ENCODE data around the gene CCDC87.
"Not testable (repeated sequence)": the region's sequence is repeated elsewhere in the genome, so short reads cannot be mapped to it uniquely, and the experiment has no call there.

The CCDC87 gene

GRCh38 chr11:66595245-66595904 lies 2.5 kb upstream of the CCDC87 start:
- no peak for DNase-seq (ENCODE audit: low read depth, low spot score)
- H3K4me3 ChIP-seq (ENCODE audit: low read depth, low read length): no peak overlapping the region
- in situ Hi-C loops (cut with HindIII; ENCODE audit: low sequenced_read_pairs): no loop called here
- no peak for TF ChIP-seq CTCF (IDR thresholded peaks at IDR 0.05; ENCODE audit: low read depth, low read length)

GRCh38 chr11:66593650-66594049 lies 787 bp upstream of the CCDC87 start:
- no peak for DNase-seq (ENCODE audit: low read depth, low spot score)
- H3K4me3 ChIP-seq (ENCODE audit: low read depth, low read length): peak overlapping the region; percentile 75
- no peak for TF ChIP-seq CTCF (IDR thresholded peaks at IDR 0.05; ENCODE audit: low read depth, low read length)
- in situ Hi-C loops (cut with HindIII; ENCODE audit: low sequenced_read_pairs): no loop called here

GRCh38 chr11:66593303-66593635 lies 406 bp upstream of the CCDC87 start:
- TF ChIP-seq CTCF (IDR thresholded peaks at IDR 0.05; ENCODE audit: low read depth, low read length): no peak
- peak overlapping the region; percentile 75 for H3K4me3 ChIP-seq (ENCODE audit: low read depth, low read length)
- in situ Hi-C loops (cut with HindIII; ENCODE audit: low sequenced_read_pairs): no loop called here
- DNase-seq (ENCODE audit: low read depth, low spot score): no peak

- in situ Hi-C loops (cut with HindIII; ENCODE audit: low sequenced_read_pairs): no loop called here
- DNase-seq (ENCODE audit: low read depth, low spot score): no peak
- no peak for TF ChIP-seq CTCF (IDR thresholded peaks at IDR 0.05; ENCODE audit: low read depth, low read length)
- H3K4me3 ChIP-seq (ENCODE audit: low read depth, low read length): no peak overlapping the region
Observed at GRCh38 chr11:66591175-66591574, 1.7 kb downstream of the CCDC87 start.

GRCh38 chr11:66589996-66590675 lies 2.7 kb downstream of the CCDC87 start:
- in situ Hi-C loops (cut with HindIII; ENCODE audit: low sequenced_read_pairs): no loop called here
- H3K4me3 ChIP-seq (ENCODE audit: low read depth, low read length): no peak overlapping the region
- no peak for TF ChIP-seq CTCF (IDR thresholded peaks at IDR 0.05; ENCODE audit: low read depth, low read length)
- DNase-seq (ENCODE audit: low read depth, low spot score): no peak

GRCh38 chr11:66589315-66589714 lies 3.5 kb downstream of the CCDC87 start:
- in situ Hi-C loops (cut with HindIII; ENCODE audit: low sequenced_read_pairs); DNase-seq (ENCODE audit: low read depth, low spot score); H3K4me3 ChIP-seq (ENCODE audit: low read depth, low read length): not testable (repeated sequence)

GRCh38 chr11:66586136-66586535 lies 6.7 kb downstream of the CCDC87 start:
- no peak overlapping the region for H3K4me3 ChIP-seq (ENCODE audit: low read depth, low read length)
- DNase-seq (ENCODE audit: low read depth, low spot score): no peak
- in situ Hi-C loops (cut with HindIII; ENCODE audit: low sequenced_read_pairs): no loop called here
- TF ChIP-seq CTCF (IDR thresholded peaks at IDR 0.05; ENCODE audit: low read depth, low read length): no peak

GRCh38 chr11:66585447-66585846 lies 7.4 kb downstream of the CCDC87 start:
- H3K4me3 ChIP-seq (ENCODE audit: low read depth, low read length); in situ Hi-C loops (cut with HindIII; ENCODE audit: low sequenced_read_pairs); DNase-seq (ENCODE audit: low read depth, low spot score): not testable (repeated sequence)

GRCh38 chr11:66582565-66583147 lies 10.2 kb downstream of the CCDC87 start:
- DNase-seq (ENCODE audit: low read depth, low spot score); H3K4me3 ChIP-seq (ENCODE audit: low read depth, low read length); in situ Hi-C loops (cut with HindIII; ENCODE audit: low sequenced_read_pairs): not testable (repeated sequence)
